HEK293T (cell line): ENCODE measurements around the gene USP17L30.
"Not testable (repeated sequence)": the region's sequence is repeated elsewhere in the genome, so short reads cannot be mapped to it uniquely, and the experiment has no call there.

Experiments
- ARNT ChIP-seq: fragments of 450-650 bp; IDR thresholded peaks from 2 replicates; pipeline ENCODE4 v1.6.1; 2017; ENCODE audit warnings: mild to moderate bottlenecking
- BHLHE40 ChIP-seq: fragments of 450-650 bp; IDR thresholded peaks from 2 replicates; pipeline ENCODE4 v1.6.1; 2016; ENCODE audit warnings: mild to moderate bottlenecking, moderate library complexity, borderline replicate concordance
- ELF4 ChIP-seq: fragments of 450-650 bp; IDR thresholded peaks from 2 replicates; pipeline ENCODE4 v1.6.1; 2017; ENCODE audit warnings: antibody characterized with exemption
- FOXA1 ChIP-seq: fragments of 450-650 bp; IDR thresholded peaks from 2 replicates; pipeline ENCODE4 v1.6.1; 2016; ENCODE audit warnings: mild to moderate bottlenecking
- FOXK2 ChIP-seq: fragments of 450-650 bp; IDR thresholded peaks from 2 replicates; pipeline ENCODE4 v1.6.1; 2016; ENCODE audit warnings: mild to moderate bottlenecking
- FOXM1 ChIP-seq: fragments of 450-650 bp; IDR thresholded peaks from 2 replicates; pipeline ENCODE4 v1.6.1; 2017; ENCODE audit warnings: mild to moderate bottlenecking, borderline replicate concordance
- HDGF ChIP-seq: fragments of 450-650 bp; IDR thresholded peaks from 2 replicates; pipeline ENCODE4 v1.6.1; 2017; ENCODE audit warnings: antibody characterized with exemption, borderline replicate concordance
- L3MBTL2 ChIP-seq: fragments of 450-650 bp; conservative IDR thresholded peaks from 2 replicates; pipeline ENCODE4 v1.6.1; 2016; ENCODE audit warnings: mild to moderate bottlenecking
- LEF1 ChIP-seq: fragments of 450-650 bp; IDR thresholded peaks from 2 replicates; pipeline ENCODE4 v1.6.1; 2017; ENCODE audit warnings: mild to moderate bottlenecking, borderline replicate concordance
- NFRKB ChIP-seq: fragments of 450-650 bp; IDR thresholded peaks from 2 replicates; pipeline ENCODE4 v1.6.1; 2016; ENCODE audit warnings: mild to moderate bottlenecking, moderate library complexity
- SP1 ChIP-seq: fragments of 450-650 bp; IDR thresholded peaks from 2 replicates; pipeline ENCODE4 v1.6.1; 2017
- SUZ12 ChIP-seq: fragments of 450-650 bp; IDR thresholded peaks from 2 replicates; pipeline ENCODE4 v1.6.1; 2016; ENCODE audit warnings: mild to moderate bottlenecking
- TARDBP ChIP-seq: fragments of 450-650 bp; IDR thresholded peaks from 2 replicates; pipeline ENCODE4 v1.6.1; 2016
- ZNF384 ChIP-seq: fragments of 450-650 bp; IDR thresholded peaks from 2 replicates; pipeline ENCODE4 v1.6.1; 2016

DNA sequence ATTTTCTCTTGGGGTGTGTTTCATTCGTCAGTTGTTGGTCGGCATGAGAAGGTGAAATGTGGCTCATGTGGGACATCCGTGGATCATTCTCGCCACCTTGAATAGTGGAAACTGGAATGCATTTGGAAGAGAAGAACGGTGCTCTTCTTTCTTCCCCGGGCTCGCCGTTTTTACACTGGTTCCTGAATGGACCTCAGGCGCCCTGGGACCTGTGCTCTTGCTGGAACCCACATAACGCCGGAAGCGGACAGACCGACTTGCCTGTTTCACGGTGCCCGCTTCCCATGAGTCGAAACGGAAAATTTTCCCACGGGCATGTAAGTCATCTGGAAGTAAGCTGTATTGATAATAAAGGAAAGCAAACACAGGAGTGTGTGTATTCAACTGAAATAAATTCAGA, 12.1 kb upstream of the USP17L30 start:
- not testable (repeated sequence) for TF ChIP-seq FOXM1, FOXA1, SP1, FOXK2, NFRKB, HDGF, BHLHE40, SUZ12, ELF4, L3MBTL2, ZNF384, TARDBP, ARNT, LEF1
